ENCODE data around the gene INO80E.

DNA sequence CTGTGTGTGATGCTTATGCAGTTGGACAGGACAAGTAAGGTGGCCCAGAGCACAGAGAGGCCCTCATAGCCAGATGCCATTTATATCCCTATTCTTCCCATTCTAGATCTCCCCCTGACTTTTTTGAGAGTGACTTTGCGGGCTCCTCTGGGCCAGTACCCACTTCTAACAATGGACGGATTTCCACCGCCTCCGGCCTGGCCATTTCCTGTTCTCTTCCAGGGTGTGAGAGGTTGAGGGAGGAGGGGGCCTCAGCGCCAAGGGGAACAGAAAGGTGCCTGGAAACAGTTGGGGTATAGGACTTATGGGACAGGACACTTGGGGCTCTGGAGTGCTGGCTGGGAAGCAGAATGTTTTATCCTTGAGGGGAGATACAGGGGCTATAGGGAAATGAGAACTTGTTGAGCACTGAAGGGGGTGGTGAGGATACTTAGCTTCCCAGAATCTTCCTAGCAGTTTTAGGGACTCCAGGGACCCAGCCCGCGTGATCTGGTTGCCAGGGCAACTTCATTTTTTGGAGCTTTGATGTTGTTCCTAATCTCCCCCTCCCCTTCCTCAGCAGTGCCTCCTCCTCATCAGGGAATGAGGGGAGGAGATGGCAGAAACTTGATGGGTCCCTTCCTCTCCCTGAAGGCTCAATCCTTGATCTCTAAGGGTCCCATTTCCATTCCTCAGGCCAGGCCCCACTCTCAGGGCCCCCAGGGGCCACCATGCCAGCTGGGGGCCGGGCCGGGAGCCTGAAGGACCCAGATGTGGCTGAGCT is 18.8 kb upstream of the INO80E start:
- TF ChIP-seq, protein P1, sequence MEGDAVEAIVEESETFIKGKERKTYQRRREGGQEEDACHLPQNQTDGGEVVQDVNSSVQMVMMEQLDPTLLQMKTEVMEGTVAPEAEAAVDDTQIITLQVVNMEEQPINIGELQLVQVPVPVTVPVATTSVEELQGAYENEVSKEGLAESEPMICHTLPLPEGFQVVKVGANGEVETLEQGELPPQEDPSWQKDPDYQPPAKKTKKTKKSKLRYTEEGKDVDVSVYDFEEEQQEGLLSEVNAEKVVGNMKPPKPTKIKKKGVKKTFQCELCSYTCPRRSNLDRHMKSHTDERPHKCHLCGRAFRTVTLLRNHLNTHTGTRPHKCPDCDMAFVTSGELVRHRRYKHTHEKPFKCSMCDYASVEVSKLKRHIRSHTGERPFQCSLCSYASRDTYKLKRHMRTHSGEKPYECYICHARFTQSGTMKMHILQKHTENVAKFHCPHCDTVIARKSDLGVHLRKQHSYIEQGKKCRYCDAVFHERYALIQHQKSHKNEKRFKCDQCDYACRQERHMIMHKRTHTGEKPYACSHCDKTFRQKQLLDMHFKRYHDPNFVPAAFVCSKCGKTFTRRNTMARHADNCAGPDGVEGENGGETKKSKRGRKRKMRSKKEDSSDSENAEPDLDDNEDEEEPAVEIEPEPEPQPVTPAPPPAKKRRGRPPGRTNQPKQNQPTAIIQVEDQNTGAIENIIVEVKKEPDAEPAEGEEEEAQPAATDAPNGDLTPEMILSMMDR (IDR thresholded peaks at IDR 0.05), result no peak
- TF ChIP-seq POLR2A (IDR thresholded peaks at IDR 0.05), result no peak
- no peak for TF ChIP-seq POLR2AphosphoS5 (IDR thresholded peaks at IDR 0.05)
- no peak for TF ChIP-seq EP300 (IDR thresholded peaks at IDR 0.05)

Data from stomach (tissue), 4 donors.